Endodermal cell (in vitro differentiated cells): Measurements from ENCODE around the gene SELENOM. TPM values are rescaled to one million over a fixed set of nuclear protein-coding genes. Genes with fewer than 3 reads are reported as not detected.
A peak's percentile ranks its signal among the peaks of the same experiment; 100 is the strongest.

Experiments used
- DNase-seq: peaks from one replicate; pipeline ENCODE4 v3.0.0-alpha.2; 2017
- H3K27ac ChIP-seq: 2 replicates; pipeline ENCODE4 v1.5.1; 2013; ENCODE audit warnings: mild to moderate bottlenecking, low read depth, low read length, moderate library complexity
- H3K27me3 ChIP-seq: 2 replicates; pipeline ENCODE4 v1.6.1; 2013; ENCODE audit warnings: mild to moderate bottlenecking, low read length, moderate library complexity; ENCODE audit not compliant: insufficient read depth, control insufficient read depth, poor library complexity, severe bottlenecking
- H3K36me3 ChIP-seq: 2 replicates; pipeline ENCODE4 v1.7.0; 2013; ENCODE audit warnings: mild to moderate bottlenecking, low read length, moderate library complexity; ENCODE audit not compliant: control insufficient read depth, insufficient read depth
- H3K4me1 ChIP-seq: one replicate; pipeline ENCODE4 v1.7.0; 2013; ENCODE audit warnings: low read length; ENCODE audit not compliant: control insufficient read depth, insufficient read depth
- H3K4me3 ChIP-seq: 2 replicates; pipeline ENCODE4 v1.5.1; 2013; ENCODE audit warnings: mild to moderate bottlenecking, low read length, moderate library complexity
- H3K9ac ChIP-seq: 2 replicates; pipeline ENCODE4 v1.6.1; 2013; ENCODE audit warnings: mild to moderate bottlenecking, low read length, moderate library complexity; ENCODE audit not compliant: poor library complexity, severe bottlenecking; ENCODE audit errors: extremely low read depth
- H3K9me3 ChIP-seq: 2 replicates; pipeline ENCODE4 v1.6.1; 2013; ENCODE audit warnings: mild to moderate bottlenecking, low read length, moderate library complexity; ENCODE audit not compliant: control insufficient read depth
- H3K27ac Mint-ChIP-seq: 2 replicates; pipeline ENCODE4 v1.8.0; 2020; ENCODE audit warnings: mixed read lengths
- H3K27me3 Mint-ChIP-seq: 2 replicates; pipeline ENCODE4 v1.8.0; 2021; ENCODE audit warnings: mild to moderate bottlenecking, mixed read lengths; ENCODE audit not compliant: insufficient read depth
- H3K36me3 Mint-ChIP-seq: 2 replicates; pipeline ENCODE4 v1.8.0; 2020; ENCODE audit warnings: low read depth, mixed read lengths
- H3K4me1 Mint-ChIP-seq: 2 replicates; pipeline ENCODE4 v1.8.0; 2020; ENCODE audit warnings: mixed read lengths
- H3K4me3 Mint-ChIP-seq: 2 replicates; pipeline ENCODE4 v1.8.0; 2020; ENCODE audit warnings: mild to moderate bottlenecking, moderate library complexity, mixed read lengths
- H3K9me3 Mint-ChIP-seq: 2 replicates; pipeline ENCODE4 v1.8.0; 2020; ENCODE audit warnings: mild to moderate bottlenecking, mixed read lengths
- CTCF ChIP-seq: fragments of 200-600 bp; sonication (generic); conservative IDR thresholded peaks from 2 replicates; pipeline ENCODE4 v1.5.0; 2021; ENCODE audit warnings: antibody characterized with exemption, mild to moderate bottlenecking
- WGBS, 2 experiments: methylation state at CpG; one replicate each; pipeline versions ENCODE4 v1.1.5 to v1.1.7; 2013; ENCODE audit warnings: missing lambda C conversion rate in 2 of 2, mixed read lengths in 1 of 2; ENCODE audit not compliant: insufficient coverage in 1 of 2, insufficient read length in 1 of 2; 5-methylcytosine and 5-hydroxymethylcytosine counted together
- total RNA-seq, 2 donors: library from RNA; stranded (reverse); fragmentation: NEBNext Ultra II Directional in 1 of 2; extraction: Animal tissue kit (Norgen Biotek cat#: 25700) in 1 of 2; gene quantifications; 2 replicates in 1 of 2; 3 replicates in 1 of 2; pipeline ENCODE4 v1.2.1, GENCODE V29; 2021

The SELENOM gene
- total RNA-seq, 2 donors from 2014 or later, result 8.0 to 10.4 TPM

- TF ChIP-seq CTCF, result no peak
- no peaks in the 10 kb centered on the region for H3K9me3 ChIP-seq
- no peaks in the 10 kb centered on the region for H3K36me3 Mint-ChIP-seq
- peak overlapping the region; percentile 47 for H3K9ac ChIP-seq
- H3K27ac Mint-ChIP-seq, result peak overlapping the region; percentile 71
- H3K36me3 ChIP-seq, result no peaks in the 10 kb centered on the region
- WGBS, 2 experiments, result 9 to 20% methylated on average over 1 to 5 of the region's 5 CpGs
- no peak overlapping the region for H3K27ac ChIP-seq
- peaks cover 5% of the 10 kb centered on the region for H3K4me1 Mint-ChIP-seq
- H3K9me3 Mint-ChIP-seq, result no peaks in the 10 kb centered on the region
- H3K27me3 ChIP-seq, result peaks cover 23% of the 10 kb centered on the region
- peak overlapping the region; percentile 55 for H3K4me3 Mint-ChIP-seq
- H3K27me3 Mint-ChIP-seq, result peaks cover 45% of the 10 kb centered on the region
- no peaks in the 10 kb centered on the region for H3K4me1 ChIP-seq
- H3K4me3 ChIP-seq, result peak overlapping the region; percentile 82
- no peak for DNase-seq
Observed at GRCh38 chr22:31107894-31108218, 488 bp upstream of the SELENOM start.

- H3K9me3 Mint-ChIP-seq, result no peaks in the 10 kb centered on the region
- Histone ChIP-seq H3K4me3 (peak overlapping the region; percentile 76), H3K27me3 (peaks cover 23% of the 10 kb centered on the region), H3K9me3 (no peaks in the 10 kb centered on the region), H3K9ac (peak overlapping the region; percentile 59), H3K27ac (no peak overlapping the region), H3K4me1 (no peaks in the 10 kb centered on the region), H3K36me3 (no peaks in the 10 kb centered on the region)
- H3K27ac Mint-ChIP-seq, result no peak overlapping the region
- peak overlapping the region; percentile 55 for H3K4me3 Mint-ChIP-seq
- H3K4me1 Mint-ChIP-seq, result peaks cover 5% of the 10 kb centered on the region
- H3K36me3 Mint-ChIP-seq, result no peaks in the 10 kb centered on the region
- TF ChIP-seq CTCF, result no peak
- no peak for DNase-seq
- H3K27me3 Mint-ChIP-seq, result peaks cover 40% of the 10 kb centered on the region
- 60 to 65% methylated on average over 5 to 14 of the region's 14 CpGs for WGBS, 2 experiments
Observed at GRCh38 chr22:31106731-31107177, 614 bp downstream of the SELENOM start.

- Histone ChIP-seq H3K4me1 (no peaks in the 10 kb centered on the region), H3K9ac (no peak overlapping the region), H3K4me3 (no peak overlapping the region), H3K9me3 (no peaks in the 10 kb centered on the region), H3K27me3 (peaks cover 23% of the 10 kb centered on the region), H3K27ac (no peak overlapping the region), H3K36me3 (peaks cover 2% of the 10 kb centered on the region)
- H3K4me3 Mint-ChIP-seq, result peak overlapping the region; percentile 55
- peak; percentile 45 for DNase-seq
- H3K27ac Mint-ChIP-seq, result no peak overlapping the region
- TF ChIP-seq CTCF, result peak; percentile 33
- peaks cover 5% of the 10 kb centered on the region for H3K4me1 Mint-ChIP-seq
- WGBS, 2 experiments, result 87 to 91% methylated on average over 3 to 4 of the region's 4 CpGs
- no peaks in the 10 kb centered on the region for H3K9me3 Mint-ChIP-seq
- H3K36me3 Mint-ChIP-seq, result no peaks in the 10 kb centered on the region
- H3K27me3 Mint-ChIP-seq, result peaks cover 40% of the 10 kb centered on the region
Observed at GRCh38 chr22:31106001-31106571, 1.3 kb downstream of the SELENOM start.
